ENCODE results near the gene PDZRN4.
"Not testable (repeated sequence)": the region's sequence is repeated elsewhere in the genome, so short reads cannot be mapped to it uniquely, and the experiment has no call there.

The PDZRN4 gene

DNA sequence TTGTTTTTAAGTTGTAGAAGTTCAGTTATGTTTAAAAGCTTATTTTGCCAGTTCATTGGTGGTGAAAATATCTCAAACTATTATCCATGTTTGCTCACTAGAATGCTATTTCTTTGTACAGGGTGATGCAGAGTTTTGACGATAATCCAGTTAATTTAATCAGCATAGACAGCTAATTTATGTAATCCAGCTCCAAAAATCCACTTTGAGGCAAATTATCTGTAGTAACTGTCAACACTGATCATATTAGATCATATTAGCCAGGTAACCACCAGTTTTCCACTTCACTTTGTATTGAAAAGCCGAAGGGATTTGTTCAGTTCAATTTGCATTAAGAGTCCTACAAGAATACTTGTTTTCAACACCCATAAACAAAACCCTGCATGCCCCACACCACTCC is 378.6 kb downstream of the PDZRN4 start:
- Mint-ChIP-seq H3K36me3 (ENCODE audit: low read depth) (no peaks in the 10 kb centered on the region), H3K4me3 (no peak overlapping the region), H3K27me3 (no peaks in the 10 kb centered on the region), H3K4me1 (ENCODE audit: low read depth) (no peaks in the 10 kb centered on the region), H3K9me3 (no peaks in the 10 kb centered on the region), H3K27ac (no peak overlapping the region)
- DNase-seq = no peak

GRCh38 chr12:41573445-41573844 is 385.3 kb downstream of the PDZRN4 start:
- Mint-ChIP-seq H3K9me3 (no peaks in the 10 kb centered on the region), H3K4me1 (ENCODE audit: low read depth) (no peaks in the 10 kb centered on the region), H3K27ac (no peak overlapping the region), H3K36me3 (ENCODE audit: low read depth) (no peaks in the 10 kb centered on the region), H3K4me3 (no peak overlapping the region), H3K27me3 (no peaks in the 10 kb centered on the region)
- no peak for DNase-seq

- H3K9me3 Mint-ChIP-seq = no peaks in the 10 kb centered on the region
- H3K4me3 Mint-ChIP-seq = no peak overlapping the region
- no peak for DNase-seq
Measured at GRCh38 chr12:41576925-41577324, 388.8 kb downstream of the PDZRN4 start.

DNA sequence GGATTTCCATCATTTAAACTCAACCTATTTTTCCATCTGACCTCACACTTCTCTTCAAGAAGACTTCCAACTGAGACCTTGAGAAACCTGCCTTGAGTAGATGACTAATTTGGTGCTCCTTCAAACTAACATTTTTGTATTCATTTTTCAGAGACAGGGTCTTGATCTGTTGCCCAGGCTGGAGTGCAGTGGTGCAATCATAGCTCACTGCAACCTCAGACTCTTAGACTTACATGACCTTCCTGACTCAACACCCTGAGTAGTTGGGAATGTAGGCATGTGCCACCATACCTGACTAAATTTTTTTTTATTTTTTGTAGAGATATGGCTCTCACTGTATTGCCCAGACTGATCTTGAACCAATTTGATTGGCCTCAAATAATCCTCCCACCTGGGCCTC is 389.9 kb downstream of the PDZRN4 start:
- Mint-ChIP-seq H3K36me3 (ENCODE audit: low read depth) (no peaks in the 10 kb centered on the region), H3K27me3 (no peaks in the 10 kb centered on the region), H3K4me3 (no peak overlapping the region), H3K4me1 (ENCODE audit: low read depth) (no peaks in the 10 kb centered on the region), H3K9me3 (no peaks in the 10 kb centered on the region), H3K27ac (no peak overlapping the region)
- no peak for DNase-seq

More at GRCh38 chr12:41576925-41577324, 388.8 kb downstream of the PDZRN4 start:
- Mint-ChIP-seq H3K27me3 (no peaks in the 10 kb centered on the region), H3K27ac (no peak overlapping the region), H3K4me1 (ENCODE audit: low read depth) (no peaks in the 10 kb centered on the region), H3K36me3 (ENCODE audit: low read depth) (no peaks in the 10 kb centered on the region)

- H3K4me1 Mint-ChIP-seq (ENCODE audit: low read depth) = peaks cover 4% of the 10 kb centered on the region
- no peaks in the 10 kb centered on the region for H3K27me3 Mint-ChIP-seq
- H3K27ac Mint-ChIP-seq = no peak overlapping the region
- H3K4me3 Mint-ChIP-seq = no peak overlapping the region
- no peaks in the 10 kb centered on the region for H3K9me3 Mint-ChIP-seq
- H3K36me3 Mint-ChIP-seq (ENCODE audit: low read depth) = no peaks in the 10 kb centered on the region
- no peak for DNase-seq
Measured at GRCh38 chr12:41585784-41586183, 397.7 kb downstream of the PDZRN4 start.

DNA sequence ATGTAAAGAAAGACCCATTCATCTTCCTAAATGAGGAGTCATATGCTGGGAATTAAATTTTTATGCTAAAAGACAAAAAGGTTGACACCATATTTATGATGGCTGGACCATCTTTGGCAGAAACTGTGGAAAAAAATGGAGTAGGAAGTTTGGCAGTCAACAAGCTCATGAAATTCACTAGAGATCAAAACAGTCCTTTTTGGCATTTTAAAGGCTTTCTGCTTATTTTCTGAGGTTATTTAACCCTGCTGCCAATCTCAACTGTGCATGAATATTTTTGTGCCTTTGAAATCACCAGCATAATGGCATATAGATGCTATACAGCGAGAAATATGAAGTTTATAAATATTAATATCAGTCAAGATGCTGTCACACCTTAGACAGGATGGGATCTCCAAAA is 399.5 kb downstream of the PDZRN4 start:
- H3K27ac Mint-ChIP-seq = no peak overlapping the region
- no peaks in the 10 kb centered on the region for H3K36me3 Mint-ChIP-seq (ENCODE audit: low read depth)
- peaks cover 4% of the 10 kb centered on the region for H3K4me1 Mint-ChIP-seq (ENCODE audit: low read depth)
- no peak overlapping the region for H3K4me3 Mint-ChIP-seq
- DNase-seq = no peak
- no peaks in the 10 kb centered on the region for H3K27me3 Mint-ChIP-seq
- H3K9me3 Mint-ChIP-seq = no peaks in the 10 kb centered on the region

GRCh38 chr12:41589878-41590277 is 401.8 kb downstream of the PDZRN4 start:
- no peak for DNase-seq
- Mint-ChIP-seq H3K27ac (no peak overlapping the region), H3K4me3 (no peak overlapping the region), H3K9me3 (no peaks in the 10 kb centered on the region), H3K4me1 (ENCODE audit: low read depth) (peaks cover 4% of the 10 kb centered on the region), H3K36me3 (ENCODE audit: low read depth) (no peaks in the 10 kb centered on the region), H3K27me3 (no peaks in the 10 kb centered on the region)

GRCh38 chr12:41596190-41596589 is 408.1 kb downstream of the PDZRN4 start:
- Mint-ChIP-seq H3K9me3 (no peaks in the 10 kb centered on the region), H3K36me3 (ENCODE audit: low read depth) (no peaks in the 10 kb centered on the region)
- DNase-seq = no peak

DNA sequence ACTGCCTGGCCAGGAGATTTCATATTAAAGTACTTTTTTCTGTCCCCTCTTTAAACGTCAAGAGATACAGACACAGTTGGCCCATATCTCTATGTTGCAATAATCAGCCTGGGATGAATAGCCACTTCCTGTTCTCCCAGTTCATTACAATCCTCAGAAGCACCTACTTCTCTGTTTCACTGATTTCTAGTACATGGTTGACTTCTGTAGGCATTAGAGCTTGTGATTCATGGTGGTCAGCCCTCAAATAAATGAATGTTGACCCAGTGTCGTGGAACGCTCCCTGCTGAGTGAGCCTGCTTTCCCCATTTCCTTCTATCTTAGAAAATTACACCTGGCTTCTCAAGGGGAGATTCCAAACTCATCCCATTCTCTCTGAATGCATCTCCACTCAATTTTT is 416.7 kb downstream of the PDZRN4 start:
- Mint-ChIP-seq H3K4me3 (no peak overlapping the region), H3K36me3 (ENCODE audit: low read depth) (no peaks in the 10 kb centered on the region), H3K27me3 (no peaks in the 10 kb centered on the region), H3K27ac (no peak overlapping the region), H3K9me3 (no peaks in the 10 kb centered on the region), H3K4me1 (ENCODE audit: low read depth) (no peaks in the 10 kb centered on the region)
- no peak for DNase-seq

More at GRCh38 chr12:41596190-41596589, 408.1 kb downstream of the PDZRN4 start:
- H3K27me3 Mint-ChIP-seq = no peaks in the 10 kb centered on the region
- no peaks in the 10 kb centered on the region for H3K4me1 Mint-ChIP-seq (ENCODE audit: low read depth)
- H3K27ac Mint-ChIP-seq = no peak overlapping the region
- H3K4me3 Mint-ChIP-seq = no peak overlapping the region

GRCh38 chr12:41605545-41606305 is 417.6 kb downstream of the PDZRN4 start:
- Mint-ChIP-seq H3K27ac (no peak overlapping the region), H3K4me1 (ENCODE audit: low read depth) (no peaks in the 10 kb centered on the region), H3K27me3 (no peaks in the 10 kb centered on the region), H3K4me3 (no peak overlapping the region), H3K9me3 (no peaks in the 10 kb centered on the region), H3K36me3 (ENCODE audit: low read depth) (no peaks in the 10 kb centered on the region)
- DNase-seq = no peak

DNA sequence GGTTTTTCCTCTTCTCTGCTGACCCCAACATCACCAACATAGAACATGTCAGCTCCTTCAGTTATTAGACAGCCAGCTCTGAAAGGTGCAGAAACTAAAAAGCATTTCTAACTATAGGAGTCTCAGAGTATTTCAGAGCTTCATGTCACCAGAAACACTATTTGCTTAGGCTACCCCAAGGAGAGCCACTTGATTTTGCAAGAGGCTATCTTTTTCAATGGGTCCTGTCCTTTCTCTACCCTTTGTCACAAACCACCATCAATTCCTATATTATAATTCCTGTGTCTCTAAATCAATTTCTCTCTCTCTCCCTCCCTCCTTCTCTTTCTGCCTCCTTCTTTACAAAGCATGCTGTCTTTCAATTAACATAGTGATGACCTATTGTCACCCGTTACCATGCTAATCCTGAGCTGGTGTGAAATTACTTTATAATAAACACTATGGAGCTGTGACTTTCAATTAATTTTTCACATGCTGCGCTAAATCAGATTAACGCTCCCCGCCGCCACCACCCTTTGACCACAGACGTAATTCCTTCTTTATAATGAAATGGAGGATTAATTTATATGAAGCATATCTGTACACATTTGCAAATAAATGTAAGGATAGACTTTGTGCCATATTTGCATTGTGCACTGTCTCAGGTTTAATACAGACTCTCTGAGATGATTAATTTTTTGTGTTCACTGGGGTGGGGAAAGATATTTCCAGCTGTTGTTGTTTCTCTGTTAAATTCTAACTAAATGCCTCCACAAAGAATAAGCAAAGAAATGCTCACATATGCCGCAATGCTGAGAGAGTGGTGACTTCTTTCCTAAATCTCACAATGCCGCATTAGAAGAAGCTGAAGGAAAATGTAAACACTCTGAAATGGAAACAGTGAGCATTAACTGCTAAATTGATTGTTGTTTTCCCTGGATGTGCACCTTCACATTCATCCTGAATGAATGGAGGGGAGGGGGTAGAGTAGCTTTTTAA is 418.6 kb downstream of the PDZRN4 start:
- H3K4me3 Mint-ChIP-seq = no peak overlapping the region
- no peak for DNase-seq
- no peaks in the 10 kb centered on the region for H3K36me3 Mint-ChIP-seq (ENCODE audit: low read depth)
- H3K27me3 Mint-ChIP-seq = no peaks in the 10 kb centered on the region
- H3K27ac Mint-ChIP-seq = no peak overlapping the region
- no peaks in the 10 kb centered on the region for H3K4me1 Mint-ChIP-seq (ENCODE audit: low read depth)
- no peaks in the 10 kb centered on the region for H3K9me3 Mint-ChIP-seq

GRCh38 chr12:41612892-41613557 is 424.9 kb downstream of the PDZRN4 start:
- DNase-seq = no peak
- Mint-ChIP-seq H3K4me3 (no peak overlapping the region), H3K36me3 (ENCODE audit: low read depth) (no peaks in the 10 kb centered on the region), H3K27ac (no peak overlapping the region), H3K27me3 (no peaks in the 10 kb centered on the region), H3K9me3 (no peaks in the 10 kb centered on the region), H3K4me1 (ENCODE audit: low read depth) (no peaks in the 10 kb centered on the region)

GRCh38 chr12:41615174-41615573 is 427.1 kb downstream of the PDZRN4 start:
- H3K9me3 Mint-ChIP-seq; H3K27me3 Mint-ChIP-seq; H3K27ac Mint-ChIP-seq; H3K4me1 Mint-ChIP-seq (ENCODE audit: low read depth); H3K36me3 Mint-ChIP-seq (ENCODE audit: low read depth); DNase-seq; H3K4me3 Mint-ChIP-seq: not testable (repeated sequence)

DNA sequence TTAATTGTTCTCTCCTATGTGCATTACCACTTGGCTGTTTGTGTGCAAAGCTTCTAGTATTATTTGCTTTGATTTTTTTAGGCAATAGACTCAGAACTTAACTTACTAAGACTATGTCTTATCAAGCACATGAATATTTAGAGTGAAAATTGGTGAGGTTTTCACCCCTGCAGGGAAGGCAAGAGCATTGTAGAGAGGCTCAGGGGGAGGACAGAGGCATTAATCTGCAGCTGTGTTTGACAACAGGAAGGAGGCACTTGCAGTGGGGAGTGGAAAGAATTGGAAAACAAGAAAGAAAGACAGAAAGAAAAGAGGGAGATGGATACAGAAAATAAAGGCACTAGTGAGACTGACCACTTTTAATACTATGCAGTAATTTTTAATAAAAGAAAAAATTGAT is 431.6 kb downstream of the PDZRN4 start:
- no peaks in the 10 kb centered on the region for H3K4me1 Mint-ChIP-seq (ENCODE audit: low read depth)
- no peak overlapping the region for H3K27ac Mint-ChIP-seq
- peaks cover 2% of the 10 kb centered on the region for H3K27me3 Mint-ChIP-seq
- H3K36me3 Mint-ChIP-seq (ENCODE audit: low read depth) = no peaks in the 10 kb centered on the region
- no peak for DNase-seq
- no peaks in the 10 kb centered on the region for H3K9me3 Mint-ChIP-seq
- no peak overlapping the region for H3K4me3 Mint-ChIP-seq

Measured in activated T-cell treated with anti-CD3 and anti-CD28 coated beads, Interleukin-2, amount 50 U/mL, for 24 hours (primary cell).